GM12865 (cell line): ENCODE data around the gene P2RY1.

Experiments used
- DNase-seq: peaks from one replicate; pipeline ENCODE4 v3.0.0; 2010; ENCODE audit warnings: low read depth
- H3K4me3 ChIP-seq: 2 replicates; pipeline ENCODE4 v1.5.1; 2011; ENCODE audit warnings: mild to moderate bottlenecking, low read depth, low read length, control low read depth
- CTCF ChIP-seq: IDR thresholded peaks from 2 replicates; pipeline ENCODE4 v1.5.1; 2011; ENCODE audit warnings: low read length, control low read depth, low read depth, inconsistent platforms; ENCODE audit not compliant: insufficient read depth; ENCODE audit errors: missing control alignments

The P2RY1 gene

GRCh38 chr3:152811974-152812760 is 22.8 kb upstream of the P2RY1 start:
- no peak overlapping the region for H3K4me3 ChIP-seq
- no peak for TF ChIP-seq CTCF
- no peak for DNase-seq

GRCh38 chr3:152817400-152817799 is 17.5 kb upstream of the P2RY1 start:
- TF ChIP-seq CTCF = no peak
- H3K4me3 ChIP-seq = no peak overlapping the region
- DNase-seq = peak; percentile 33

GRCh38 chr3:152818027-152818426 is 16.9 kb upstream of the P2RY1 start:
- no peak overlapping the region for H3K4me3 ChIP-seq
- no peak for TF ChIP-seq CTCF
- no peak for DNase-seq

GRCh38 chr3:152823173-152823572 is 11.8 kb upstream of the P2RY1 start:
- no peak for TF ChIP-seq CTCF
- H3K4me3 ChIP-seq = no peak overlapping the region
- DNase-seq = no peak

GRCh38 chr3:152823781-152824180 is 11.2 kb upstream of the P2RY1 start:
- no peak for DNase-seq
- no peak overlapping the region for H3K4me3 ChIP-seq
- TF ChIP-seq CTCF = no peak

DNA sequence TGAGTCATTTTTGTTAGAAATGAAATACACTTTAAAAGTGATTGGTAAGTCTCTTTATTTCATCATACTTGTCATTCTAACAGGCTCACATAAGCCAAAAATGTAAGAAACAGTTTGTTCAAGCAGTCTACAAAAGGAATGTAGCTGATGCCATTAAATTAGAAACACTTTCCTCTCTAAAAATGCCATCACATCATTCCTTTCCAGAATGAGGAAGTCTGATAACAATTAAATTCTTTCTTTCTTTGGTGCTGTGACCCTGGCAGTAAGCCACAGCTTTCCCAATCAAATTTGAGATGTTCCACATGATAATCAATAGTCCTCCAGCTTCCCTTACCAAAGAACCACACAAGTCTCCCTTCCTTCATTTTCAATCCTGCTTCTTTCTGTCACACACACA is 9.4 kb upstream of the P2RY1 start:
- no peak overlapping the region for H3K4me3 ChIP-seq
- no peak for DNase-seq
- no peak for TF ChIP-seq CTCF

GRCh38 chr3:152826476-152826875 is 8.5 kb upstream of the P2RY1 start:
- no peak for DNase-seq
- TF ChIP-seq CTCF = no peak
- no peak overlapping the region for H3K4me3 ChIP-seq
